Stomach (tissue), 9 donors: Measurements from ENCODE around the gene SGSH. TPM values are rescaled to one million over a fixed set of nuclear protein-coding genes. Genes with fewer than 3 reads are reported as not detected.

Source experiments
- DNase-seq, 2 donors: peaks; one replicate each; pipeline versions ENCODE4 v3.0.0 to v3.0.0-alpha.2; 2013 to 2019
- H3K27ac ChIP-seq, 5 donors: fragments of 200-600 bp in 4 of 5; sonication (generic) in 4 of 5; one replicate each; pipeline ENCODE4 v1.5.1; 2013 to 2019; ENCODE audit warnings: mild to moderate bottlenecking in 1 of 5, moderate library complexity in 1 of 5
- H3K27me3 ChIP-seq, 3 donors: fragments of 200-600 bp; sonication (generic); one replicate each; pipeline ENCODE4 v1.5.1; 2017 to 2019; ENCODE audit warnings: mixed run types in 1 of 3
- H3K36me3 ChIP-seq, 4 donors: fragments of 200-600 bp; sonication (generic); 1 replicate in 3 of 4; 2 replicates in 1 of 4; pipeline ENCODE4 v1.5.1; 2016 to 2019
- H3K4me1 ChIP-seq, 4 donors: fragments of 200-600 bp; sonication (generic); one replicate each; pipeline ENCODE4 v1.5.1; 2016 to 2019
- H3K4me3 ChIP-seq, 4 donors: fragments of 200-600 bp; sonication (generic) in 3 of 4; one replicate each; pipeline ENCODE4 v1.5.1; 2016 to 2019; ENCODE audit warnings: mild to moderate bottlenecking in 1 of 4
- H3K9me3 ChIP-seq, 4 donors: fragments of 200-600 bp; sonication (generic); one replicate each; pipeline ENCODE4 v1.5.1; 2016 to 2019
- CTCF ChIP-seq, 7 experiments: fragments of 450-650 bp in 4 of 7; fragments of 200-600 bp in 3 of 7; sonication (generic) in 3 of 7; IDR thresholded peaks; one replicate each; pipeline ENCODE4 v1.5.1; 2016 to 2019; ENCODE audit warnings: antibody characterized with exemption in 7 of 7, control low read depth in 2 of 7, mild to moderate bottlenecking in 1 of 7
- EP300 ChIP-seq: sonication (generic); formaldehyde crosslinking; IDR thresholded peaks from one replicate; pipeline ENCODE4 v1.6.1; 2017; ENCODE audit warnings: antibody characterized with exemption
- POLR2A ChIP-seq, 4 donors: fragments of 450-650 bp; IDR thresholded peaks; one replicate each; pipeline ENCODE4 v1.6.1; 2016; ENCODE audit warnings: antibody characterized with exemption in 4 of 4, control low read depth in 2 of 4, mild to moderate bottlenecking in 1 of 4, moderate library complexity in 1 of 4
- POLR2AphosphoS5 ChIP-seq, 3 donors: sonication (generic); formaldehyde crosslinking; IDR thresholded peaks; one replicate each; pipeline ENCODE4 v1.6.1; 2016; ENCODE audit warnings: antibody characterized with exemption in 3 of 3
- WGBS, 5 donors: extraction: QIAGEN DNeasy Blood & Tissue Kit in 3 of 5; methylation state at CpG; one replicate each; pipeline versions ENCODE4 v1.1.5 to v1.1.7; 2013 to 2018; 5-methylcytosine and 5-hydroxymethylcytosine counted together
- intact Hi-C: fragments of 100-400 bp; cut with DNase I; formaldehyde crosslinking; loops from one replicate; pipeline ENCODE4 v1.15.1; 2023; ENCODE audit warnings: low total_unique reads
- polyA plus RNA-seq, 3 donors: library from polyadenylated mRNA; stranded (reverse); fragments of 200-250 nt; gene quantifications; one replicate each; pipeline ENCODE4 v1.2.3, GENCODE V29; 2013
- total RNA-seq, 5 donors: library from RNA; depleted of rRNA; stranded (reverse); fragments of >200 nt; gene quantifications; one replicate each; pipeline versions ENCODE4 v1.1.0 to v1.2.3, GENCODE V29; 2014 to 2016
- donor health status: healthy with polysubstance abuse.
- donor health status: Bipolar disorder and iron deficiency.
- donor health status: healthy.

SGSH gene
- total and polyA plus RNA-seq, 8 donors, result 15.7 to 307 (median 41.5) TPM

DNA sequence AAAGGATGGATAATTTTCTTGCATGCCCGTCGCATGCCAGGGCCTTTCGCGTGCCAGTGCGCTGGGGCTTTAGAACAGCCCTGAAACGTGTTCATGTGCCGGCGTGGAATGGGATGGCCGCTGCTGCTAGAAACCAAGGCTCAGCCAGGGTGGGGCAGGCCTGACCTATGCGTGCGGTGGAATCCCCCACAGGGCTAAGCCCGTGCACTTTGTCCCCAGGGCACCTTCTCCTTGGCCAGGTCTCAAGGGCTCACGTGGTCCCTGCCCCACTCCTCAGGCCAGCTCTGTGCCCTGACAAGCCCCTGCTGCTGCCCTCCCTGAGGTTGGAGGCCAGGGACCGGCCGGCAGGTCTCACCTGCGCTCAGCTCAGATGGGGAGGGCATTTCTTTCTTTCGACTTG lies 27.4 kb upstream of the SGSH start:
- Histone ChIP-seq H3K27me3 (no peaks in the 10 kb centered on the region), H3K27ac (no peak overlapping the region), H3K4me1 (no peaks in the 10 kb centered on the region), H3K36me3 (peaks cover 24 to 93% (median 80%) of the 10 kb centered on the region in 4 donors), H3K9me3 (no peaks in the 10 kb centered on the region), H3K4me3 (no peak overlapping the region)
- no peak for DNase-seq
- 88 to 96% (median 94%) methylated on average over 13 to 17 of the region's 17 CpGs for WGBS, 5 donors
- TF ChIP-seq POLR2AphosphoS5 (IDR thresholded peaks at IDR 0.05) (no peak), CTCF (IDR thresholded peaks at IDR 0.05) (no peak), POLR2A (IDR thresholded peaks at IDR 0.05) (no peak), EP300 (no peak)
- intact Hi-C loops, result no loop called here

- no peak for DNase-seq
- H3K36me3 ChIP-seq, result peaks cover 32 to 93% (median 81%) of the 10 kb centered on the region in 4 donors
- H3K4me3 ChIP-seq, result no peak overlapping the region
- H3K9me3 ChIP-seq, result no peaks in the 10 kb centered on the region
- WGBS, 5 donors, result 90 to 93% (median 92%) methylated on average over 6 to 8 of the region's 8 CpGs
- intact Hi-C loops, result no loop called here
- no peaks in the 10 kb centered on the region for H3K4me1 ChIP-seq
- H3K27me3 ChIP-seq, result no peaks in the 10 kb centered on the region
- no peak for TF ChIP-seq POLR2AphosphoS5 (IDR thresholded peaks at IDR 0.05)
- no peak for TF ChIP-seq EP300
- no peak for TF ChIP-seq POLR2A (IDR thresholded peaks at IDR 0.05)
- no peak for TF ChIP-seq CTCF (IDR thresholded peaks at IDR 0.05)
- no peak overlapping the region for H3K27ac ChIP-seq
Observed at GRCh38 chr17:80246726-80247125, 26.6 kb upstream of the SGSH start.

- WGBS, 5 donors, result 87 to 97% (median 96%) methylated on average over 17 to 19 of the region's 19 CpGs
- no peak overlapping the region for H3K4me3 ChIP-seq
- H3K36me3 ChIP-seq, result peaks cover 37 to 93% (median 83%) of the 10 kb centered on the region in 4 donors
- H3K27ac ChIP-seq, result no peak overlapping the region
- no peaks in the 10 kb centered on the region for H3K4me1 ChIP-seq
- H3K9me3 ChIP-seq, result no peaks in the 10 kb centered on the region
- TF ChIP-seq POLR2AphosphoS5 (IDR thresholded peaks at IDR 0.05), result no peak
- no peak for TF ChIP-seq EP300
- no peak for TF ChIP-seq POLR2A (IDR thresholded peaks at IDR 0.05)
- no peak for TF ChIP-seq CTCF (IDR thresholded peaks at IDR 0.05)
- no peak for DNase-seq
- no peaks in the 10 kb centered on the region for H3K27me3 ChIP-seq
- intact Hi-C loops, result no loop called here
Observed at GRCh38 chr17:80246266-80246681, 26.1 kb upstream of the SGSH start.

- DNase-seq, result no peak
- no peak for TF ChIP-seq POLR2A (IDR thresholded peaks at IDR 0.05)
- TF ChIP-seq EP300, result no peak
- no peak for TF ChIP-seq POLR2AphosphoS5 (IDR thresholded peaks at IDR 0.05)
- TF ChIP-seq CTCF (IDR thresholded peaks at IDR 0.05), result no peak
- 91 to 94% (median 93%) methylated on average over 17 to 27 of the region's 27 CpGs for WGBS, 5 donors
- Histone ChIP-seq H3K4me3 (no peak overlapping the region), H3K36me3 (peaks cover 39 to 93% (median 84%) of the 10 kb centered on the region in 4 donors), H3K27ac (no peak overlapping the region), H3K4me1 (no peaks in the 10 kb centered on the region), H3K9me3 (no peaks in the 10 kb centered on the region), H3K27me3 (no peaks in the 10 kb centered on the region)
- intact Hi-C loops, result no loop called here
Observed at GRCh38 chr17:80245566-80246265, 25.6 kb upstream of the SGSH start.
